Measurements from ENCODE around the gene ARMC6.
"Not testable (repeated sequence)": the region's sequence is repeated elsewhere in the genome, so short reads cannot be mapped to it uniquely, and the experiment has no call there.

The ARMC6 gene

DNA sequence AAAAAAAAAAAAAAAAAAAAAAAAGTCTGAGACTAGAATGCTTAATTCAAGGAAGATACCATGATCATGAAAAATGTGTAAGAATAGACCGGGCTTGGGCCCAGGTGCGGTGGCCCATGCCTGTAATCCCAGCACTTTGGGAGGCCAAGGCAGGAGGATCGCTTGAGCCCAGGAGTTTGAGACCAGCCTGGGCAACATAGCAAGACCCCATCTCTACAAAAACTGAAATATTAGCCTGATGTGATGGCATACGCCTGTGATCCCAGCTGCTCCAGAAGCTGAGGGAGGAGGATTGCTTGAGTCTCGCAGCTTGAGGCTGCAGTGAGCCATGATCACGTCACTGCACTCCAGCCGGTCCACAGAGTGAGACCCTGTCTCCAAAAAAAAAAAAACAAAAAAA lies 73.5 kb downstream of the ARMC6 start:
- DNase-seq (ENCODE audit: low read depth in 2 of 2): not testable (repeated sequence)

DNA sequence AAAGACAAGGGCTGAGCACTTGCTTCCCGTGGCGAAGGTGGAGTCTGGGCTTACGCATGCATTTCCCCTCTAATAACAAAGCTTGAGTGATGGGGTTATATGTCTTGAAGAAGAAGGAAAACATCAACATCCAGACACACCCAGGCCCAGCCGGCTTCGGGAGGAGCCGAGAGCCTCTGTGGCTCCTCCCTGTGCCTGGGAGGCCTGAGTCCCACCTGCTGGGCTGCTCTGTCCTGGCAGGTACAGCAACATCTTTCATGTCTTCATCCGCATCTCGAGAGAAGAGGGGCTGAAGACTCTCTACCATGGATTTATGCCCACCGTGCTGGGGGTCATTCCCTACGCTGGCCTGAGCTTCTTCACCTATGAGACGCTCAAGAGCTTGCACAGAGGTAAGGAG lies 74.3 kb downstream of the ARMC6 start:
- no peak for DNase-seq (ENCODE audit: low read depth in 2 of 2)

All from stimulated activated CD8-positive, alpha-beta memory T cell treated with anti-CD3 and anti-CD28 coated beads, Interleukin-2, amount 100 ng/mL, for 1 hour (primary cell).